Measurements from ENCODE around the gene PAQR9.

Gene PAQR9

GRCh38 chr3:142971431-142971830 lies 8.0 kb upstream of the PAQR9 start:
- Histone ChIP-seq H3K27me3 (ENCODE audit: control insufficient read depth in 5 of 5, insufficient read depth in 4 of 5, low read length in 5 of 5) (no peaks in the 10 kb centered on the region), H3K36me3 (ENCODE audit: control insufficient read depth in 5 of 5, insufficient read depth in 5 of 5, low read length in 5 of 5) (no peaks in the 10 kb centered on the region), H3K9ac (ENCODE audit: low read length in 5 of 5) (no peak overlapping the region), H3K4me1 (ENCODE audit: control insufficient read depth in 5 of 5, insufficient read depth in 5 of 5, low read length in 5 of 5) (peaks cover 0 to under 1% (median under 1%) of the 10 kb centered on the region in 5 donors), H3K27ac (ENCODE audit: low read depth, low read length) (no peak overlapping the region), H3K4me3 (ENCODE audit: low read depth in 1 of 5, low read length in 5 of 5) (no peak overlapping the region), H3K9me3 (ENCODE audit: control insufficient read depth in 5 of 5, low read length in 5 of 5) (no peaks in the 10 kb centered on the region)

DNA sequence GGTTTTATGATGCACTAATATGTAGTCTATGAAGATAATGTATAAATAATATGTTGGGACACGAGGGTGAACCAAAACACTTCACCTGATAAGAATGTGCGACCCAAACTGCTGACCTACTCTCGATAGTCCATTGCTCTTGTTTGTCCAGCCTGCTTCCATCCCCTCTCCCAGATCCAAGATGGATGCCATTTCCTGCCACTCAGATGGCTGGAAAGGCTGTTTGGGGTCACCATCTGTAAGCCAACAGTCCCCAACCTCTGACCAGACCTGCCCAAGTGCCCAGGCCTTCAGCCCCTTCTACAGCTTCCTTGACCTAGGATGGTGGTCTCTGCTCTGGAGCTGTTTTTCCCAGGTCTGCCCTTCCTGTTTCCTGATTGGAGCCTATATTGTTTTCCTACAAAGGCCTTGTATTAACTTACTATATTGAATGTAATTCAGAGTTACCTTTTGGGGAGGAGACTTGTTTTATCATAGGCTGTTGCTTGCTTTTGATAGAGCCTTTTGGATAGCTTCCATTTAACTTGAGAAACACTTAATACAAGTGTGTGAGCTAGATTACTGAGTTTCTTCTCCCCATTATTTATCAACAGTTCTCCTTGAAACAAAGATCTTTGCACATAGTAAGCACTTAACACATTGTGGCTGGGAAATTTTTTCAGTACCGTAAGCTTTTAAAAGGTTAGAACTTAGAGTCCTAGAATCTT lies 5.0 kb upstream of the PAQR9 start:
- H3K4me1 ChIP-seq (ENCODE audit: control insufficient read depth in 5 of 5, insufficient read depth in 5 of 5, low read length in 5 of 5), result peaks cover 0 to 7% (median 3%) of the 10 kb centered on the region in 5 donors
- no peak overlapping the region for H3K9ac ChIP-seq (ENCODE audit: low read length in 5 of 5)
- H3K27ac ChIP-seq (ENCODE audit: low read depth, low read length), result no peak overlapping the region
- no peaks in the 10 kb centered on the region for H3K36me3 ChIP-seq (ENCODE audit: control insufficient read depth in 5 of 5, insufficient read depth in 5 of 5, low read length in 5 of 5)
- H3K9me3 ChIP-seq (ENCODE audit: control insufficient read depth in 5 of 5, low read length in 5 of 5), result no peaks in the 10 kb centered on the region
- no peak overlapping the region for H3K4me3 ChIP-seq (ENCODE audit: low read depth in 1 of 5, low read length in 5 of 5)
- H3K27me3 ChIP-seq (ENCODE audit: control insufficient read depth in 5 of 5, insufficient read depth in 4 of 5, low read length in 5 of 5), result peaks cover 0 to 6% (median 3%) of the 10 kb centered on the region in 5 donors

- no peak overlapping the region for H3K4me3 ChIP-seq (ENCODE audit: low read depth in 1 of 5, low read length in 5 of 5)
- H3K36me3 ChIP-seq (ENCODE audit: control insufficient read depth in 5 of 5, insufficient read depth in 5 of 5, low read length in 5 of 5), result no peaks in the 10 kb centered on the region
- no peaks in the 10 kb centered on the region for H3K9me3 ChIP-seq (ENCODE audit: control insufficient read depth in 5 of 5, low read length in 5 of 5)
- no peak overlapping the region for H3K27ac ChIP-seq (ENCODE audit: low read depth, low read length)
- H3K9ac ChIP-seq (ENCODE audit: low read length in 5 of 5), result no peak overlapping the region
- peaks cover 2 to 13% (median 8%) of the 10 kb centered on the region in 5 donors for H3K4me1 ChIP-seq (ENCODE audit: control insufficient read depth in 5 of 5, insufficient read depth in 5 of 5, low read length in 5 of 5)
- peaks cover 0 to 17% (median 13%) of the 10 kb centered on the region in 5 donors for H3K27me3 ChIP-seq (ENCODE audit: control insufficient read depth in 5 of 5, insufficient read depth in 4 of 5, low read length in 5 of 5)
These were observed 3.3 kb upstream of the PAQR9 start for GRCh38 chr3:142966808-142967207.

DNA sequence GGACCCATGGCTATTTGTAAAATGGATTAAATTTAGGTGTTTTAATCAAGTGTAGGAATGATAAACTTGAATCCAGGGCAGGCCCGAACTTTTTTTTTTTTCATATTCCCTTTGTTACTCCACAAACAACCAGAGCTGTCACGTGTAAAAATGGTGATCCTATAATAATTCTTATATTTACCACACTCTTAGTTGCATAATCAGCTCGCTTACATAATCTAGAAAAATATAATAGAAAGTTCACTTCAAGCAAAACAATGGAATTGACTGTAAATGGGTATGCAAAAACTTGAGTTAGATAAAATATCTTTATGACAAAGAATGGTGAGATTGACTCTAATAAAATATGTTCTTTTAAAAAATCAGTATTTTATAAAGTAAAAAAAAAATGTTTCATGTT lies 2.1 kb upstream of the PAQR9 start:
- no peak overlapping the region for H3K9ac ChIP-seq (ENCODE audit: low read length in 5 of 5)
- no peak overlapping the region for H3K27ac ChIP-seq (ENCODE audit: low read depth, low read length)
- H3K4me3 ChIP-seq (ENCODE audit: low read depth in 1 of 5, low read length in 5 of 5), result no peak overlapping the region
- peaks cover 2 to 13% (median 8%) of the 10 kb centered on the region in 5 donors for H3K4me1 ChIP-seq (ENCODE audit: control insufficient read depth in 5 of 5, insufficient read depth in 5 of 5, low read length in 5 of 5)
- no peaks in the 10 kb centered on the region for H3K9me3 ChIP-seq (ENCODE audit: control insufficient read depth in 5 of 5, low read length in 5 of 5)
- peaks cover 0 to 22% (median 15%) of the 10 kb centered on the region in 5 donors for H3K27me3 ChIP-seq (ENCODE audit: control insufficient read depth in 5 of 5, insufficient read depth in 4 of 5, low read length in 5 of 5)
- H3K36me3 ChIP-seq (ENCODE audit: control insufficient read depth in 5 of 5, insufficient read depth in 5 of 5, low read length in 5 of 5), result no peaks in the 10 kb centered on the region

- peak overlapping the region in 4 of 5 donors; percentile 61 to 68 (median 66) for H3K4me3 ChIP-seq (ENCODE audit: low read depth in 1 of 5, low read length in 5 of 5)
- no peak overlapping the region for H3K27ac ChIP-seq (ENCODE audit: low read depth, low read length)
These were observed 299 bp downstream of the PAQR9 start for GRCh38 chr3:142963234-142963515.

DNA sequence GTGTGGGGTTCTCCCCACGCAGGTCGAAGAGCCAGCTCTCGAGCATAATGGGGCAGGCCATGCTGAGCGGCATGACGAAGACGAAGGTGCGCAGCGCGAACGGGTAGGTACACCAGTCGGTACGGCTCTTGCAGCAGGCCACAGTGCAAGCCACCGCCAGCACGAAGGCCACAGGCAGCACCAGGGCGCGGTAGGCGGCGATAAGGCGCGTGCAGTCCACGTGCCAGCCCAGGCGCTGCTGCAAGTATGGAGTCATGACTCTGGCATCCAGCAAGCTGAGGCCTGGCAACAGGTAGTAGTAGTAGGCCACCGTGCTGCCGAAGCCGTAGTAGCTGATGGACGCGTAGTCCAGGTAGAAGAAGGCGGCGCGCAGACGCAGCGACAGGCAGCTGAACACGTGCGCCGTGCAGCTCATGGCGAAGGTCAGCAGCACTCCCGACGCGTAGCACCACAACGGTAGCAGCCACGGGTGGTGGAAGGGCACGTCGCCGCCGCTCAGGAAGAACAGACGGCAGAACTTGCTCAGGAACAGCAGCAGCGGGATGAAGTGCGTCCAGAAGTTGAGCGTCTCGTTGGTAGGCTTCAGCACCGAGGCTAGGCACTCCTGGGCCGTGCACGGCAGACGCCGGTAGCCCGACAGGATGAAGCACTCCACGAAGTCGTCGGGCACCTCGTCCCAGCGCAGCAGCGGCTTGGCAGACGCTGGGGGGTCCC lies 797 bp downstream of the PAQR9 start:
- peak overlapping the region in 4 of 5 donors; percentile 47 to 68 (median 64) for H3K4me3 ChIP-seq (ENCODE audit: low read depth in 1 of 5, low read length in 5 of 5)
- H3K9ac ChIP-seq (ENCODE audit: low read length in 5 of 5), result no peak overlapping the region

More at GRCh38 chr3:142963234-142963515, 299 bp downstream of the PAQR9 start:
- peaks cover 2 to 13% (median 8%) of the 10 kb centered on the region in 5 donors for H3K4me1 ChIP-seq (ENCODE audit: control insufficient read depth in 5 of 5, insufficient read depth in 5 of 5, low read length in 5 of 5)
- peaks cover 0 to 22% (median 15%) of the 10 kb centered on the region in 5 donors for H3K27me3 ChIP-seq (ENCODE audit: control insufficient read depth in 5 of 5, insufficient read depth in 4 of 5, low read length in 5 of 5)
- H3K9me3 ChIP-seq (ENCODE audit: control insufficient read depth in 5 of 5, low read length in 5 of 5), result no peaks in the 10 kb centered on the region
- H3K9ac ChIP-seq (ENCODE audit: low read length in 5 of 5), result no peak overlapping the region
- H3K36me3 ChIP-seq (ENCODE audit: control insufficient read depth in 5 of 5, insufficient read depth in 5 of 5, low read length in 5 of 5), result no peaks in the 10 kb centered on the region

GRCh38 chr3:142962175-142962519 lies 1.3 kb downstream of the PAQR9 start:
- Histone ChIP-seq H3K4me1 (ENCODE audit: control insufficient read depth in 5 of 5, insufficient read depth in 5 of 5, low read length in 5 of 5) (peaks cover 2 to 13% (median 8%) of the 10 kb centered on the region in 5 donors), H3K9me3 (ENCODE audit: control insufficient read depth in 5 of 5, low read length in 5 of 5) (no peaks in the 10 kb centered on the region), H3K27ac (ENCODE audit: low read depth, low read length) (no peak overlapping the region), H3K36me3 (ENCODE audit: control insufficient read depth in 5 of 5, insufficient read depth in 5 of 5, low read length in 5 of 5) (no peaks in the 10 kb centered on the region), H3K27me3 (ENCODE audit: control insufficient read depth in 5 of 5, insufficient read depth in 4 of 5, low read length in 5 of 5) (peaks cover 0 to 22% (median 15%) of the 10 kb centered on the region in 5 donors), H3K4me3 (ENCODE audit: low read depth in 1 of 5, low read length in 5 of 5) (no peak overlapping the region), H3K9ac (ENCODE audit: low read length in 5 of 5) (no peak overlapping the region)

More for the DNA sequence above, 797 bp downstream of the PAQR9 start:
- H3K36me3 ChIP-seq (ENCODE audit: control insufficient read depth in 5 of 5, insufficient read depth in 5 of 5, low read length in 5 of 5), result no peaks in the 10 kb centered on the region
- no peak overlapping the region for H3K27ac ChIP-seq (ENCODE audit: low read depth, low read length)
- peaks cover 0 to 22% (median 15%) of the 10 kb centered on the region in 5 donors for H3K27me3 ChIP-seq (ENCODE audit: control insufficient read depth in 5 of 5, insufficient read depth in 4 of 5, low read length in 5 of 5)
- peaks cover 2 to 13% (median 8%) of the 10 kb centered on the region in 5 donors for H3K4me1 ChIP-seq (ENCODE audit: control insufficient read depth in 5 of 5, insufficient read depth in 5 of 5, low read length in 5 of 5)
- no peaks in the 10 kb centered on the region for H3K9me3 ChIP-seq (ENCODE audit: control insufficient read depth in 5 of 5, low read length in 5 of 5)

- Histone ChIP-seq H3K27ac (ENCODE audit: low read depth, low read length) (no peak overlapping the region), H3K4me3 (ENCODE audit: low read depth in 1 of 5, low read length in 5 of 5) (no peak overlapping the region), H3K4me1 (ENCODE audit: control insufficient read depth in 5 of 5, insufficient read depth in 5 of 5, low read length in 5 of 5) (peaks cover 2 to 13% (median 8%) of the 10 kb centered on the region in 5 donors), H3K9ac (ENCODE audit: low read length in 5 of 5) (no peak overlapping the region), H3K9me3 (ENCODE audit: control insufficient read depth in 5 of 5, low read length in 5 of 5) (no peaks in the 10 kb centered on the region), H3K27me3 (ENCODE audit: control insufficient read depth in 5 of 5, insufficient read depth in 4 of 5, low read length in 5 of 5) (peaks cover 0 to 22% (median 15%) of the 10 kb centered on the region in 5 donors), H3K36me3 (ENCODE audit: control insufficient read depth in 5 of 5, insufficient read depth in 5 of 5, low read length in 5 of 5) (no peaks in the 10 kb centered on the region)
These were observed 1.9 kb downstream of the PAQR9 start for GRCh38 chr3:142961539-142961938.

DNA sequence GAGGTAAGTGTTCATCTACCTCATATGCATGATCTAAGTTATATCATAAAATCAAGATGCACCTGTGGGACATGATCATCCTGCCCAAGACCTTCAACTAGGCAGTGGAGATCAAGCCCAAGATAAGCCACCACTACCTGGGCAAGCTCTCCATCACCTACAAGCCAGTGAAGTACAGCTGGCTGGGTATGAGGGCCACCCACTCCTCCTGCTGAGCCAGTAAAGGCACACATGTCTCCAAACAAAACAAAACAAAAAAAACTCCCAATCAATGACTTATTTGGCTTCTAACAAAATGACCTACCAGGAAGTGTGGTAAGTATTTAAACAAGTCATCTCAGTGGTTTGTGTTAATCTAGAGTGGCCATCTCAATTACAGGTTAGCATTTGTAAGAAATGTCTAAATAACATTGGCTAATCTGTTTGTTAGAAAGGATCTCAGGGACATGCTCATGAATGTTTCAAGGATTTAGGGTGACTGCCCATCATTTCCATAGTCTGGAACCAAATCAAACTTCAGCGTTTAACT lies 3.1 kb downstream of the PAQR9 start:
- H3K4me3 ChIP-seq (ENCODE audit: low read depth in 1 of 5, low read length in 5 of 5), result no peak overlapping the region
- H3K4me1 ChIP-seq (ENCODE audit: control insufficient read depth in 5 of 5, insufficient read depth in 5 of 5, low read length in 5 of 5), result peaks cover 2 to 13% (median 8%) of the 10 kb centered on the region in 5 donors
- no peak overlapping the region for H3K9ac ChIP-seq (ENCODE audit: low read length in 5 of 5)
- no peaks in the 10 kb centered on the region for H3K9me3 ChIP-seq (ENCODE audit: control insufficient read depth in 5 of 5, low read length in 5 of 5)
- no peak overlapping the region for H3K27ac ChIP-seq (ENCODE audit: low read depth, low read length)
- peaks cover 0 to 22% (median 15%) of the 10 kb centered on the region in 5 donors for H3K27me3 ChIP-seq (ENCODE audit: control insufficient read depth in 5 of 5, insufficient read depth in 4 of 5, low read length in 5 of 5)
- H3K36me3 ChIP-seq (ENCODE audit: control insufficient read depth in 5 of 5, insufficient read depth in 5 of 5, low read length in 5 of 5), result no peaks in the 10 kb centered on the region

- no peaks in the 10 kb centered on the region for H3K9me3 ChIP-seq (ENCODE audit: control insufficient read depth in 5 of 5, low read length in 5 of 5)
- H3K36me3 ChIP-seq (ENCODE audit: control insufficient read depth in 5 of 5, insufficient read depth in 5 of 5, low read length in 5 of 5), result no peaks in the 10 kb centered on the region
- no peak overlapping the region for H3K4me3 ChIP-seq (ENCODE audit: low read depth in 1 of 5, low read length in 5 of 5)
- H3K4me1 ChIP-seq (ENCODE audit: control insufficient read depth in 5 of 5, insufficient read depth in 5 of 5, low read length in 5 of 5), result peaks cover 2 to 8% (median 5%) of the 10 kb centered on the region in 5 donors
- no peak overlapping the region for H3K27ac ChIP-seq (ENCODE audit: low read depth, low read length)
- H3K9ac ChIP-seq (ENCODE audit: low read length in 5 of 5), result no peak overlapping the region
- H3K27me3 ChIP-seq (ENCODE audit: control insufficient read depth in 5 of 5, insufficient read depth in 4 of 5, low read length in 5 of 5), result peaks cover 0 to 18% (median 10%) of the 10 kb centered on the region in 5 donors
These were observed 4.8 kb downstream of the PAQR9 start for GRCh38 chr3:142958707-142959106.

All from subcutaneous abdominal adipose tissue (tissue), 5 donors.